ENCODE results near the gene THOC6. TPM values are rescaled to one million over a fixed set of nuclear protein-coding genes. Genes with fewer than 3 reads are reported as not detected.

The THOC6 gene
- polyA plus RNA-seq, 1 donor from 2014 or later: 11.4 TPM

DNA sequence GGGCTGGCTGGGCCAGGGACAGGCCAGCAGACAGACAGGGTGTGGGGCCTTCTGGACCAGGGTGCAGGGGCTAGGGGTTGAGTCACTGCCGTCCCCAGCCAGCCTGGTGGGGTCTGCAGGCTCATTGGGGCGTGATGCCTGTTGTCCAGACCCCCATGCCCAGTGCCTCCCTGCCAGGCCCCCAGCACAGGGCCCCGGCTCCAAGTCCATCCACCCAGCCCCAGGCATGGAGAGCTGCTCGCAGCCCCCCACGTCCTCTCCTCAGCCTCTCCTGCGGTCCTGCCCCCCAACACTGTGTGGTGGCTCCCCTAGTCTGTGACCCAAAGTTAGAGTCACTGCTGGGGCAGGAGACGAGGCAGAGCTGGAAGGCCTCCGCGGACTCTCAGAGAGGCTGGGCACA is 36.5 kb upstream of the THOC6 start:
- Histone ChIP-seq H3K4me3 (ENCODE audit: low read length) (no peak overlapping the region), H3K79me2 (replicated peaks; ENCODE audit: insufficient read depth, low read length) (no peaks in the 10 kb centered on the region), H2AFZ (ENCODE audit: low read depth, low read length) (no peak overlapping the region), H3K27ac (ENCODE audit: low read length) (no peak overlapping the region), H3K9me3 (ENCODE audit: low read length) (no peaks in the 10 kb centered on the region), H3K27me3 (ENCODE audit: insufficient read depth, low read depth, low read length) (no peaks in the 10 kb centered on the region), H3K4me2 (ENCODE audit: low read length) (no peak overlapping the region), H3K36me3 (ENCODE audit: insufficient read depth, low read length) (no peaks in the 10 kb centered on the region), H3F3A (ENCODE audit: insufficient read depth, low read length, poor library complexity, severe bottlenecking) (no peaks in the 10 kb centered on the region), H3K9me2 (ENCODE audit: insufficient read depth, low read length) (no peaks in the 10 kb centered on the region), H4K20me1 (ENCODE audit: insufficient read depth) (no peaks in the 10 kb centered on the region), H3K9ac (ENCODE audit: low read length) (no peak overlapping the region)
- TF ChIP-seq MXI1 (conservative IDR thresholded peaks at IDR 0.05; ENCODE audit: poor library complexity, severe bottlenecking): no peak
- TF ChIP-seq, protein P1, sequence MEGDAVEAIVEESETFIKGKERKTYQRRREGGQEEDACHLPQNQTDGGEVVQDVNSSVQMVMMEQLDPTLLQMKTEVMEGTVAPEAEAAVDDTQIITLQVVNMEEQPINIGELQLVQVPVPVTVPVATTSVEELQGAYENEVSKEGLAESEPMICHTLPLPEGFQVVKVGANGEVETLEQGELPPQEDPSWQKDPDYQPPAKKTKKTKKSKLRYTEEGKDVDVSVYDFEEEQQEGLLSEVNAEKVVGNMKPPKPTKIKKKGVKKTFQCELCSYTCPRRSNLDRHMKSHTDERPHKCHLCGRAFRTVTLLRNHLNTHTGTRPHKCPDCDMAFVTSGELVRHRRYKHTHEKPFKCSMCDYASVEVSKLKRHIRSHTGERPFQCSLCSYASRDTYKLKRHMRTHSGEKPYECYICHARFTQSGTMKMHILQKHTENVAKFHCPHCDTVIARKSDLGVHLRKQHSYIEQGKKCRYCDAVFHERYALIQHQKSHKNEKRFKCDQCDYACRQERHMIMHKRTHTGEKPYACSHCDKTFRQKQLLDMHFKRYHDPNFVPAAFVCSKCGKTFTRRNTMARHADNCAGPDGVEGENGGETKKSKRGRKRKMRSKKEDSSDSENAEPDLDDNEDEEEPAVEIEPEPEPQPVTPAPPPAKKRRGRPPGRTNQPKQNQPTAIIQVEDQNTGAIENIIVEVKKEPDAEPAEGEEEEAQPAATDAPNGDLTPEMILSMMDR (IDR thresholded peaks at IDR 0.05; ENCODE audit: poor library complexity, severe bottlenecking): no peak
- no peak for TF ChIP-seq TAF1 (IDR thresholded peaks at IDR 0.05; ENCODE audit: low read depth)
- no peak for TF ChIP-seq RAD21 (conservative IDR thresholded peaks at IDR 0.05)
- TF ChIP-seq EP300 (conservative IDR thresholded peaks at IDR 0.05; ENCODE audit: poor library complexity, severe bottlenecking): no peak
- TF ChIP-seq SMC3 (conservative IDR thresholded peaks at IDR 0.05; ENCODE audit: poor library complexity): no peak
- TF ChIP-seq, protein P2, sequence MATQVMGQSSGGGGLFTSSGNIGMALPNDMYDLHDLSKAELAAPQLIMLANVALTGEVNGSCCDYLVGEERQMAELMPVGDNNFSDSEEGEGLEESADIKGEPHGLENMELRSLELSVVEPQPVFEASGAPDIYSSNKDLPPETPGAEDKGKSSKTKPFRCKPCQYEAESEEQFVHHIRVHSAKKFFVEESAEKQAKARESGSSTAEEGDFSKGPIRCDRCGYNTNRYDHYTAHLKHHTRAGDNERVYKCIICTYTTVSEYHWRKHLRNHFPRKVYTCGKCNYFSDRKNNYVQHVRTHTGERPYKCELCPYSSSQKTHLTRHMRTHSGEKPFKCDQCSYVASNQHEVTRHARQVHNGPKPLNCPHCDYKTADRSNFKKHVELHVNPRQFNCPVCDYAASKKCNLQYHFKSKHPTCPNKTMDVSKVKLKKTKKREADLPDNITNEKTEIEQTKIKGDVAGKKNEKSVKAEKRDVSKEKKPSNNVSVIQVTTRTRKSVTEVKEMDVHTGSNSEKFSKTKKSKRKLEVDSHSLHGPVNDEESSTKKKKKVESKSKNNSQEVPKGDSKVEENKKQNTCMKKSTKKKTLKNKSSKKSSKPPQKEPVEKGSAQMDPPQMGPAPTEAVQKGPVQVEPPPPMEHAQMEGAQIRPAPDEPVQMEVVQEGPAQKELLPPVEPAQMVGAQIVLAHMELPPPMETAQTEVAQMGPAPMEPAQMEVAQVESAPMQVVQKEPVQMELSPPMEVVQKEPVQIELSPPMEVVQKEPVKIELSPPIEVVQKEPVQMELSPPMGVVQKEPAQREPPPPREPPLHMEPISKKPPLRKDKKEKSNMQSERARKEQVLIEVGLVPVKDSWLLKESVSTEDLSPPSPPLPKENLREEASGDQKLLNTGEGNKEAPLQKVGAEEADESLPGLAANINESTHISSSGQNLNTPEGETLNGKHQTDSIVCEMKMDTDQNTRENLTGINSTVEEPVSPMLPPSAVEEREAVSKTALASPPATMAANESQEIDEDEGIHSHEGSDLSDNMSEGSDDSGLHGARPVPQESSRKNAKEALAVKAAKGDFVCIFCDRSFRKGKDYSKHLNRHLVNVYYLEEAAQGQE (IDR thresholded peaks at IDR 0.05; ENCODE audit: borderline replicate concordance): no peak
- no peak for TF ChIP-seq EZH2 (IDR thresholded peaks at IDR 0.05; ENCODE audit: borderline replicate concordance, insufficient read depth, low read length, poor library complexity, severe bottlenecking)

DNA sequence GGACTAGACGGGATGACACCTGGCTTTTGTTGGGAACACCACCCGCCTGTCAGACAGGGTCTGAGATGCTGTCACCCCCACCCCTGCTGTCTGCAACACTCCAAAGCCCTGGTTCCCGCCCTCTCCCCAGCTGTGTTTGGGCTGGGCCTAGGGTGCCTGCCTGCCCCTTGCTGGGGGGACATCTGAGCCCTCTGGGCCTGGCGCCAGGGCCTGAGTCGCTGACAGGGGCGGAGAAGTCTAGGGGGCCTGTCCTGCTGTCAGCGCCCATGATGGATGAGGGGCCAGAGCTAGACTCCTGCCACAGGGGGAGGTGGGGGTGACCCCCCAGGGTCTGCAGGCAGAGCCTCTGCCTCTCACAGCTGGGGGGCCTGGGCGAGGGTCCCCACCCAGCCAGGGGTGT is 36.0 kb upstream of the THOC6 start:
- Histone ChIP-seq H3K36me3 (ENCODE audit: insufficient read depth, low read length) (no peaks in the 10 kb centered on the region), H3K9me2 (ENCODE audit: insufficient read depth, low read length) (no peaks in the 10 kb centered on the region), H3K9ac (ENCODE audit: low read length) (no peak overlapping the region), H3K27me3 (ENCODE audit: insufficient read depth, low read depth, low read length) (no peaks in the 10 kb centered on the region), H3K4me2 (ENCODE audit: low read length) (no peak overlapping the region), H3K9me3 (ENCODE audit: low read length) (no peaks in the 10 kb centered on the region), H3K79me2 (replicated peaks; ENCODE audit: insufficient read depth, low read length) (no peaks in the 10 kb centered on the region), H4K20me1 (ENCODE audit: insufficient read depth) (no peaks in the 10 kb centered on the region), H3K4me3 (ENCODE audit: low read length) (no peak overlapping the region), H3K27ac (ENCODE audit: low read length) (no peak overlapping the region), H3F3A (ENCODE audit: insufficient read depth, low read length, poor library complexity, severe bottlenecking) (no peaks in the 10 kb centered on the region), H2AFZ (ENCODE audit: low read depth, low read length) (no peak overlapping the region)
- TF ChIP-seq RAD21 (conservative IDR thresholded peaks at IDR 0.05): no peak
- no peak for TF ChIP-seq EP300 (conservative IDR thresholded peaks at IDR 0.05; ENCODE audit: poor library complexity, severe bottlenecking)
- no peak for TF ChIP-seq SMC3 (conservative IDR thresholded peaks at IDR 0.05; ENCODE audit: poor library complexity)
- TF ChIP-seq, protein P1 (IDR thresholded peaks at IDR 0.05; ENCODE audit: poor library complexity, severe bottlenecking): no peak
- TF ChIP-seq MXI1 (conservative IDR thresholded peaks at IDR 0.05; ENCODE audit: poor library complexity, severe bottlenecking): no peak
- no peak for TF ChIP-seq TAF1 (IDR thresholded peaks at IDR 0.05; ENCODE audit: low read depth)
- no peak for TF ChIP-seq EZH2 (IDR thresholded peaks at IDR 0.05; ENCODE audit: borderline replicate concordance, insufficient read depth, low read length, poor library complexity, severe bottlenecking)
- no peak for TF ChIP-seq POLR2AphosphoS5 (IDR thresholded peaks at IDR 0.05)
- TF ChIP-seq, protein P2 (IDR thresholded peaks at IDR 0.05; ENCODE audit: borderline replicate concordance): no peak
